HEK293 (cell line): Measurements from ENCODE around the gene CARS1.

Experiments
- CTCF ChIA-PET: fragments of 350-600 bp; formaldehyde crosslinking; extraction: SDS; loops from one replicate; lab custom pipeline; 2021; ENCODE audit warnings: antibody characterized with exemption; lab: Yijun Ruan, JAX
- POLR2A ChIA-PET: fragments of 300-600 bp; formaldehyde crosslinking; extraction: SDS; loops from one replicate; lab custom pipeline; 2020; ENCODE audit warnings: antibody characterized with exemption, inconsistent platforms; lab: Yijun Ruan, JAX
- H3K27ac ChIP-seq: fragments of 200-500 bp; sonication (Bioruptor generic); 2 replicates; pipeline ENCODE4 v1.5.1; 2014; ENCODE audit warnings: low read depth, low read length, control low read depth, inconsistent platforms; ENCODE audit errors: extremely low read depth
- H3K36me3 ChIP-seq, 2 experiments: fragments of 200-500 bp in 1 of 2; sonication (Bioruptor generic) in 1 of 2; 1 replicate in 1 of 2; 2 replicates in 1 of 2; pipeline ENCODE4 v1.5.1; 2014 to 2017; ENCODE audit warnings: inconsistent platforms in 2 of 2, low read length in 2 of 2; ENCODE audit not compliant: control insufficient read depth in 2 of 2, insufficient read depth in 1 of 2
- H3K4me1 ChIP-seq: fragments of 200-500 bp; sonication (Bioruptor generic); 2 replicates; pipeline ENCODE4 v1.5.1; 2014; ENCODE audit warnings: mild to moderate bottlenecking, low read length, inconsistent platforms; ENCODE audit not compliant: control insufficient read depth, insufficient read depth
- H3K4me3 ChIP-seq: 2 replicates; pipeline ENCODE4 v1.5.1; 2011; ENCODE audit warnings: low read depth, mild to moderate bottlenecking, control low read depth, low read length, moderate library complexity
- H3K9me3 ChIP-seq: fragments of 200-500 bp; sonication (Bioruptor generic); 2 replicates; pipeline ENCODE4 v1.5.1; 2014; ENCODE audit warnings: low read depth, low read length, inconsistent platforms; ENCODE audit not compliant: control insufficient read depth, insufficient read depth
- KLF1 ChIP-seq: fragments of 450-650 bp; formaldehyde crosslinking; IDR thresholded peaks from 2 replicates; pipeline ENCODE4 v1.5.1; 2016; ENCODE audit warnings: missing biosample characterization, missing genetic modification characterization
- KLF9 ChIP-seq: fragments of 450-650 bp; formaldehyde crosslinking; IDR thresholded peaks from 2 replicates; pipeline ENCODE4 v1.5.1; 2016; ENCODE audit warnings: missing biosample characterization, missing genetic modification characterization, low read depth
- MZF1 ChIP-seq: fragments of 450-650 bp; formaldehyde crosslinking; IDR thresholded peaks from 2 replicates; pipeline ENCODE4 v1.5.1; 2017; ENCODE audit warnings: missing biosample characterization, missing genetic modification characterization, borderline replicate concordance
- PRDM6 ChIP-seq: fragments of 450-650 bp; formaldehyde crosslinking; IDR thresholded peaks from 2 replicates; pipeline ENCODE4 v1.5.1; 2017; ENCODE audit warnings: missing biosample characterization, missing genetic modification characterization
- SCRT1 ChIP-seq: fragments of 450-650 bp; formaldehyde crosslinking; IDR thresholded peaks from 2 replicates; pipeline ENCODE4 v1.5.1; 2016; ENCODE audit warnings: missing biosample characterization, missing genetic modification characterization, borderline replicate concordance
- SCRT2 ChIP-seq: fragments of 450-650 bp; formaldehyde crosslinking; IDR thresholded peaks from 2 replicates; pipeline ENCODE4 v1.5.1; 2016; ENCODE audit warnings: missing biosample characterization, missing genetic modification characterization
- ZFP3 ChIP-seq: fragments of 450-650 bp; formaldehyde crosslinking; IDR thresholded peaks from 2 replicates; pipeline ENCODE4 v1.5.1; 2016; ENCODE audit warnings: low read depth, missing biosample characterization, missing genetic modification characterization
- ZNF121 ChIP-seq: fragments of 450-650 bp; formaldehyde crosslinking; IDR thresholded peaks from 2 replicates; pipeline ENCODE4 v1.5.1; 2016; ENCODE audit warnings: missing biosample characterization, missing genetic modification characterization
- ZNF138 ChIP-seq: fragments of 450-650 bp; formaldehyde crosslinking; IDR thresholded peaks from 2 replicates; pipeline ENCODE4 v1.5.1; 2016; ENCODE audit warnings: missing biosample characterization, missing genetic modification characterization, borderline replicate concordance
- ZNF146 ChIP-seq: fragments of 450-650 bp; formaldehyde crosslinking; IDR thresholded peaks from 2 replicates; pipeline ENCODE4 v1.5.1; 2016; ENCODE audit warnings: missing biosample characterization, missing genetic modification characterization
- ZNF2 ChIP-seq: fragments of 450-650 bp; formaldehyde crosslinking; IDR thresholded peaks from 2 replicates; pipeline ENCODE4 v1.5.1; 2016; ENCODE audit warnings: missing biosample characterization, missing genetic modification characterization
- ZNF341 ChIP-seq: fragments of 450-650 bp; formaldehyde crosslinking; IDR thresholded peaks from 2 replicates; pipeline ENCODE4; 2016; ENCODE audit warnings: low read depth, missing biosample characterization, missing genetic modification characterization
- ZNF510 ChIP-seq: fragments of 450-650 bp; formaldehyde crosslinking; IDR thresholded peaks from 2 replicates; pipeline ENCODE4 v1.5.1; 2018; ENCODE audit warnings: mild to moderate bottlenecking, missing genetic modification characterization, missing biosample characterization; ENCODE audit not compliant: insufficient replicate concordance
- ZNF692 ChIP-seq: fragments of 450-650 bp; formaldehyde crosslinking; IDR thresholded peaks from 2 replicates; pipeline ENCODE4 v1.5.1; 2016; ENCODE audit warnings: missing biosample characterization, missing genetic modification characterization
- ZNF701 ChIP-seq: fragments of 450-650 bp; formaldehyde crosslinking; IDR thresholded peaks from 2 replicates; pipeline ENCODE4 v1.5.1; 2016; ENCODE audit warnings: missing biosample characterization, missing genetic modification characterization
- ZNF837 ChIP-seq: fragments of 450-650 bp; formaldehyde crosslinking; IDR thresholded peaks from 2 replicates; pipeline ENCODE4 v1.5.1; 2016; ENCODE audit warnings: missing biosample characterization, missing genetic modification characterization
- ZNF843 ChIP-seq: fragments of 450-650 bp; formaldehyde crosslinking; IDR thresholded peaks from 2 replicates; pipeline ENCODE4 v1.5.1; 2016; ENCODE audit warnings: missing biosample characterization, missing genetic modification characterization
- ZXDB ChIP-seq: fragments of 450-650 bp; formaldehyde crosslinking; IDR thresholded peaks from 2 replicates; pipeline ENCODE4 v1.5.1; 2016; ENCODE audit warnings: missing biosample characterization, missing genetic modification characterization

The CARS1 gene

GRCh38 chr11:3080733-3081385 is 23.6 kb upstream of the CARS1 start:
- ChIA-PET CTCF (interaction anchor here (0.7 kb wide), 1 partner anchor 71 kb away, joined by 3 read pairs; no protein-coding TSS in a partner anchor), POLR2A (no interaction called here)
- TF ChIP-seq SCRT2 (tag by site-specific recombination) (no peak), ZNF837 (no peak), ZXDB (no peak), ZNF843 (tag by site-specific recombination) (no peak), SCRT1 (no peak), ZNF2 (tag by site-specific recombination) (no peak), ZNF146 (tag by site-specific recombination) (peak; percentile 81), MZF1 (no peak)
- no peaks in the 10 kb centered on the region for H3K9me3 ChIP-seq
- no peaks in the 10 kb centered on the region for H3K4me1 ChIP-seq
- H3K36me3 ChIP-seq: no peaks in the 10 kb centered on the region
- H3K27ac ChIP-seq: no peak overlapping the region
- no peak overlapping the region for H3K4me3 ChIP-seq

- POLR2A ChIA-PET: interaction anchor here (0.7 kb wide), 1 partner anchor 23 kb away, joined by 4 read pairs; no protein-coding TSS in a partner anchor
- CTCF ChIA-PET: interaction anchor here (0.6 to 0.9 kb wide), 4 partner anchors 10 to 48 kb away, joined by 3 to 4 read pairs (median 3); no protein-coding TSS in a partner anchor
- TF ChIP-seq ZFP3 (tag by site-specific recombination) (no peak), KLF9 (no peak), PRDM6 (tag by site-specific recombination) (no peak), ZNF341 (tag by site-specific recombination) (no peak)
- Histone ChIP-seq H3K9me3 (no peaks in the 10 kb centered on the region), H3K4me3 (no peak overlapping the region), H3K36me3 (no peaks in the 10 kb centered on the region), H3K4me1 (no peaks in the 10 kb centered on the region), H3K27ac (no peak overlapping the region)
These were observed 22.9 kb upstream of the CARS1 start for GRCh38 chr11:3080104-3080503.

- POLR2A ChIA-PET: no interaction called here
- no peak overlapping the region for H3K27ac ChIP-seq
- H3K36me3 ChIP-seq: no peaks in the 10 kb centered on the region
- no peaks in the 10 kb centered on the region for H3K9me3 ChIP-seq
- TF ChIP-seq KLF1 (tag by site-specific recombination): no peak
- no peak for TF ChIP-seq ZNF843 (tag by site-specific recombination)
- no peak for TF ChIP-seq ZNF701 (tag by site-specific recombination)
- TF ChIP-seq ZNF510 (tag by site-specific recombination): no peak
- no peak for TF ChIP-seq ZNF692
- TF ChIP-seq PRDM6 (tag by site-specific recombination): no peak
- TF ChIP-seq ZNF121: no peak
- TF ChIP-seq ZNF138: no peak
- no peak for TF ChIP-seq SCRT2 (tag by site-specific recombination)
- CTCF ChIA-PET: interaction anchor here (0.6 to 4.0 kb wide), 3 partner anchors 13 to 40 kb away, joined by 3 to 24 read pairs (median 3); no protein-coding TSS in a partner anchor
- no peak overlapping the region for H3K4me3 ChIP-seq
- H3K4me1 ChIP-seq: no peaks in the 10 kb centered on the region
These were observed 20.7 kb upstream of the CARS1 start for GRCh38 chr11:3077846-3078440.
